PC-3 (cell line): ENCODE results near the gene ZYG11B. TPM values are rescaled to one million over a fixed set of nuclear protein-coding genes. Genes with fewer than 3 reads are reported as not detected.

Experiments
- ATAC-seq: fragments of 200-7000 bp; cut with Tn5 transposase; 2 replicates; pipeline ENCODE4 v1.9.1; 2020; ENCODE audit warnings: mild to moderate bottlenecking, moderate library complexity
- BruUV-seq: library from RNA; stranded (reverse); fragments of 400-500 nt; replicated peaks from 2 replicates; lab custom pipeline; 2021; lab: Mats Ljungman, UMichigan
- CTCF ChIA-PET: fragments of 300-600 bp; sonication (Branson Sonifier 250); formaldehyde crosslinking; loops from one replicate; lab custom pipeline; 2022; ENCODE audit warnings: antibody characterized with exemption; lab: Charles Lee
- POLR2A ChIA-PET: fragments of 300-600 bp; sonication (Branson Sonifier 250); formaldehyde crosslinking; loops from one replicate; lab custom pipeline; 2022; ENCODE audit warnings: antibody characterized with exemption; ENCODE audit not compliant: unreplicated experiment; lab: Charles Lee
- DNase-seq: peaks from one replicate; pipeline ENCODE4 v3.0.0-alpha.2; 2015
- H2AFZ ChIP-seq: fragments of 300-600 bp; sonication (generic); 2 replicates; pipeline ENCODE4 v1.6.0; 2016; ENCODE audit warnings: antibody characterized with exemption, low read length
- H3F3A ChIP-seq: fragments of 300-600 bp; sonication (generic); one replicate; pipeline ENCODE4 v1.6.0; 2017; ENCODE audit warnings: antibody characterized with exemption, low read length, control low read depth, mild to moderate bottlenecking; ENCODE audit not compliant: unreplicated experiment
- H3K27ac ChIP-seq: fragments of 300-600 bp; sonication (generic); 2 replicates; pipeline ENCODE4 v1.5.1; 2016; ENCODE audit warnings: mild to moderate bottlenecking, low read length
- H3K27me3 ChIP-seq: fragments of 300-600 bp; sonication (generic); 2 replicates; pipeline ENCODE4 v1.6.1; 2016; ENCODE audit warnings: low read length, mixed read lengths
- H3K36me3 ChIP-seq: fragments of 300-600 bp; sonication (generic); 2 replicates; pipeline ENCODE4 v1.6.1; 2016; ENCODE audit warnings: low read depth, mixed run types, low read length, mixed read lengths
- H3K4me1 ChIP-seq: fragments of 300-600 bp; sonication (generic); 2 replicates; pipeline ENCODE4 v1.5.1; 2016; ENCODE audit warnings: low read length; ENCODE audit not compliant: insufficient read depth
- H3K4me2 ChIP-seq: fragments of 300-600 bp; sonication (generic); 2 replicates; pipeline ENCODE4 v1.6.0; 2016; ENCODE audit warnings: low read length
- H3K4me3 ChIP-seq: fragments of 300-600 bp; sonication (generic); 2 replicates; pipeline ENCODE4 v1.5.1; 2016; ENCODE audit warnings: mild to moderate bottlenecking, low read length, mixed read lengths
- H3K79me2 ChIP-seq: fragments of 300-600 bp; sonication (generic); 2 replicates; pipeline ENCODE4 v1.6.1; 2017; ENCODE audit warnings: low read length, mixed read lengths
- H3K9ac ChIP-seq: fragments of 300-600 bp; sonication (generic); 2 replicates; pipeline ENCODE4 v1.6.0; 2016; ENCODE audit warnings: mild to moderate bottlenecking, low read length
- H3K9me2 ChIP-seq: fragments of 300-600 bp; sonication (generic); replicated peaks from 2 replicates; pipeline ENCODE4 v1.6.1; 2016; ENCODE audit warnings: mixed run types, low read length, mixed read lengths
- H3K9me3 ChIP-seq: fragments of 300-600 bp; sonication (generic); 2 replicates; pipeline ENCODE4 v1.6.1; 2016; ENCODE audit warnings: low read length, mixed read lengths
- H4K20me1 ChIP-seq: fragments of 300-600 bp; sonication (generic); 2 replicates; pipeline ENCODE4 v1.6.1; 2016; ENCODE audit warnings: low read length, mixed read lengths
- EZH2 ChIP-seq: fragments of 300-600 bp; sonication (generic); IDR thresholded peaks from one replicate; pipeline ENCODE4 v1.6.1; 2017; ENCODE audit warnings: antibody characterized with exemption, mild to moderate bottlenecking, low read length; ENCODE audit not compliant: unreplicated experiment
- EZH2phosphoT487 ChIP-seq: fragments of 300-600 bp; sonication (generic); IDR thresholded peaks from 2 replicates; pipeline ENCODE4 v1.6.1; 2018; ENCODE audit warnings: mild to moderate bottlenecking, antibody characterized with exemption, low read length, borderline replicate concordance
- intact Hi-C: fragments of 100-400 bp; cut with micrococcal nuclease; formaldehyde crosslinking; loops from 2 replicates; pipeline ENCODE4 v1.9.0; 2023
- total RNA-seq: library from RNA; depleted of rRNA; stranded (reverse); fragments of >200 nt; gene quantifications from 2 replicates; pipeline ENCODE4 v1.2.3, GENCODE V29; 2014
- TF ChIP-seq, protein P1 (sequence below): fragments of 300-600 bp; sonication (generic); conservative IDR thresholded peaks from 2 replicates; pipeline ENCODE4 v1.5.1; 2017; ENCODE audit warnings: antibody characterized with exemption, low read depth, mild to moderate bottlenecking, low read length

The ZYG11B gene
- total RNA-seq, 1 experiment from 2014 or later: 23.4 TPM

DNA sequence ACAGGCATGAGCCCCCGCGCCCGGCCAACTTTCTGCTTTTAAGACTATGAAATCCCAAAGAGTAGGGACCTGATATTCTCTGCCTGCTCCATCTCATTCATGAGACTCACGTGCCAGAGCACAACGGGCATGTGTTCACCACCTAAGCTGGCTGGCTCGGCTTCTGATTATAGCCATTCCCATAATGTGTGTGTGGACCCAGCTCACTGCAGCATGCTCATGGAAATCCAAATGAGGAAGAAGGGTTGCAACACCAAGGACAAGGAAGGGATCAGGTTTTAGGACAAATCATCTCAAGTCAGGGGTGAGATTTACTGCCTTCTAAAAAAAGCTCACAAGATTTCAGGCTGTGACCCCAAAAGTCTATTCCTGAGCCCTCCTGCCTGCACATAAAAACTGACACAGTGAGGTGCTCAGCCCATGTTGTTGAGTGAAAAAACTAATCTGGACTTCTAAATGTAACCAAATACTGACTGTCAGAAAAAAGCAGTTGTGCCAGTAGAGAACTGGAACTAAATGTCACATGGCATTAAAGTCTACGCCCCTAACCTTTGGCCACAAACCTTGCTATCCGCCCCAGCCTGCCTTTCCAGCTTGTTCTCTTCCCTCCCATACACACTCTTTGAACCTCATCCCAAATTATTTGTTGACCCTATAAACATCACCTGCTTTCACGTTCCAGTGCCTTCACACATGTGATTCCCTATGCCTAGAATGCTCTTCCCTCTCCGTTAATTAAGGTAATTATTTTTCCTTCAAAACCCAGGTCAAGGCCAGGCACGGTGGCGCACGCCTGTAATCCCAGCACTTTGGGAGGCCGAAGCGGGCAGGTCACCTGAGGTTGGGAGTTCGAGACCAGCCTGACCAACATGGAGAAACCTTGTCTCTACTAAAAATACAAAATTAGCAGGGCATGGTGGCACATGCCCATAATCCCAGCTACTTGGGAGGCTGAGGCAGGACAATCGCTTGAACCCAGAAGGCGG lies 19.0 kb upstream of the ZYG11B start:
- H2AFZ ChIP-seq: peak overlapping the region; percentile 28; the same call in 1 of the 2 replicates
- CTCF ChIA-PET: interaction anchor here (0.6 kb wide), 1 partner anchor 194 kb away, joined by 3 read pairs; no protein-coding TSS in a partner anchor
- H4K20me1 ChIP-seq: no peaks in the 10 kb centered on the region
- H3K9me2 ChIP-seq: no peaks in the 10 kb centered on the region
- TF ChIP-seq EZH2phosphoT487 (no peak), EZH2 (no peak)
- TF ChIP-seq, protein P1, sequence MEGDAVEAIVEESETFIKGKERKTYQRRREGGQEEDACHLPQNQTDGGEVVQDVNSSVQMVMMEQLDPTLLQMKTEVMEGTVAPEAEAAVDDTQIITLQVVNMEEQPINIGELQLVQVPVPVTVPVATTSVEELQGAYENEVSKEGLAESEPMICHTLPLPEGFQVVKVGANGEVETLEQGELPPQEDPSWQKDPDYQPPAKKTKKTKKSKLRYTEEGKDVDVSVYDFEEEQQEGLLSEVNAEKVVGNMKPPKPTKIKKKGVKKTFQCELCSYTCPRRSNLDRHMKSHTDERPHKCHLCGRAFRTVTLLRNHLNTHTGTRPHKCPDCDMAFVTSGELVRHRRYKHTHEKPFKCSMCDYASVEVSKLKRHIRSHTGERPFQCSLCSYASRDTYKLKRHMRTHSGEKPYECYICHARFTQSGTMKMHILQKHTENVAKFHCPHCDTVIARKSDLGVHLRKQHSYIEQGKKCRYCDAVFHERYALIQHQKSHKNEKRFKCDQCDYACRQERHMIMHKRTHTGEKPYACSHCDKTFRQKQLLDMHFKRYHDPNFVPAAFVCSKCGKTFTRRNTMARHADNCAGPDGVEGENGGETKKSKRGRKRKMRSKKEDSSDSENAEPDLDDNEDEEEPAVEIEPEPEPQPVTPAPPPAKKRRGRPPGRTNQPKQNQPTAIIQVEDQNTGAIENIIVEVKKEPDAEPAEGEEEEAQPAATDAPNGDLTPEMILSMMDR: no peak
- peaks cover 6% of the 10 kb centered on the region for H3F3A ChIP-seq
- no peaks in the 10 kb centered on the region for H3K36me3 ChIP-seq
- no peak overlapping the region for H3K4me3 ChIP-seq
- H3K27me3 ChIP-seq: no peaks in the 10 kb centered on the region
- H3K9ac ChIP-seq: no peak overlapping the region
- H3K27ac ChIP-seq: peak overlapping the region; percentile 43
- POLR2A ChIA-PET: interaction anchor here (0.6 kb wide), 1 partner anchor 54 kb away, joined by 8 read pairs; no protein-coding TSS in a partner anchor
- no TSS peak for BruUV-seq
- intact Hi-C loops: no loop called here
- H3K9me3 ChIP-seq: no peaks in the 10 kb centered on the region
- peak; percentile 64 for DNase-seq
- H3K4me1 ChIP-seq: peaks cover 32% of the 10 kb centered on the region
- no peak for ATAC-seq
- H3K79me2 ChIP-seq: no peaks in the 10 kb centered on the region
- H3K4me2 ChIP-seq: peak overlapping the region; percentile 38

GRCh38 chr1:52707927-52708655 lies 18.2 kb upstream of the ZYG11B start:
- Histone ChIP-seq H3K9me3 (no peaks in the 10 kb centered on the region), H3K4me3 (no peak overlapping the region), H3K27ac (peak overlapping the region; percentile 43), H4K20me1 (no peaks in the 10 kb centered on the region), H3F3A (peaks cover 6% of the 10 kb centered on the region), H3K4me1 (peaks cover 28% of the 10 kb centered on the region), H3K36me3 (no peaks in the 10 kb centered on the region), H3K79me2 (no peaks in the 10 kb centered on the region), H3K27me3 (no peaks in the 10 kb centered on the region), H3K9ac (no peak overlapping the region), H3K9me2 (no peaks in the 10 kb centered on the region), H2AFZ (peak overlapping the region; percentile 16; the same call in 1 of the 2 replicates), H3K4me2 (peak overlapping the region; percentile 42)
- peak; percentile 90 for DNase-seq
- CTCF ChIA-PET: interaction anchor here (0.6 kb wide), 1 partner anchor 193 kb away, joined by 3 read pairs; no protein-coding TSS in a partner anchor
- POLR2A ChIA-PET: no interaction called here
- TSS peak; percentile 84 for BruUV-seq
- TF ChIP-seq, protein P1: no peak
- TF ChIP-seq EZH2phosphoT487: no peak
- no peak for TF ChIP-seq EZH2
- peak; percentile 90 for ATAC-seq
- intact Hi-C loops: no loop called here
